GM18498 (cell line): ENCODE results near the gene UBE2E2.
"Not testable (repeated sequence)": the region's sequence is repeated elsewhere in the genome, so short reads cannot be mapped to it uniquely, and the experiment has no call there.

ENCODE experiments used
- ATAC-seq: cut with Tn5 transposase; IDR thresholded peaks from one replicate; pipeline ENCODE4 v1.9.1; 2021; ENCODE audit warnings: mild to moderate bottlenecking, moderate library complexity; ENCODE audit not compliant: unreplicated experiment

UBE2E2 gene

GRCh38 chr3:23202921-23203707, at the start of gene UBE2E2:
UBE2E2 (plus strand) TSS chr3:23203327.
- ATAC-seq, result peak; percentile 74

- no peak for ATAC-seq
These were observed 49.7 kb upstream of the UBE2E2 start for GRCh38 chr3:23153436-23153835.

DNA sequence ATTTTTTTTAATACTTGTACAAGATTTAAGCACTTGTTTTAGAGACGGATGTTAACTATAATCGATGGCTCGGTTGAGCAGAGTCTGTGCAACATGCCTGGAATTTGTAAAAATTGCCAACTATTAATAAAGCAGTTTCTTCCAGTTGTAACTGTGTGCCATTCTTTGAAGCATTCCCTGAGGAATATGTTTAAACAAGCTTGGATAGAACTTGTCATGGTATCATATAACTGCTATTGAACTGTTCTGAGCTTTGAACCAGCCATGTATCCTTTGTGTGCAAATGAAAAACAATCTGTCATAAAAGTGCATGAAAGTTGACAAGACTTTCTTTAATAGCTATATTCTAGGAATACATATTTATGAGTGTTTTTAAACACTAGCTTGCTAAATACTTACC, 45.8 kb upstream of the UBE2E2 start:
- ATAC-seq, result no peak

GRCh38 chr3:23159929-23160328, 43.2 kb upstream of the UBE2E2 start:
- ATAC-seq, result no peak

DNA sequence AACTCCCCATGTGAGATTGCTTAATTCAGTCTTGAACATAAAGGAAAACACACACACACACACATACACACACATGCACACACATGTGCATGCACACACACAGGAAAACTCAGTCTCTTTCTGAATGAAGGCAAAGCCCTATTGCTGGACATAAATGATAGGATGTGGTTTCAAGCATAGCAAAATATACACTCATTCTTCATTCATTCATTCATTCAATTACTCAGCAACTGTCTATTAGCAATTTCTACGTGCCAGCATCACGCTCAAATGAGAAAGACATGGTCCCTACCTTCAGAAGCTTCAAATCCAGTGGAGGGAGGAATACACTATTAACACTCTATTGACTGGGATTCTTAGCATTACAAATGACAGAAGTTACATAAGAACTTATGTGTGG, 41.8 kb upstream of the UBE2E2 start:
- ATAC-seq, result no peak

DNA sequence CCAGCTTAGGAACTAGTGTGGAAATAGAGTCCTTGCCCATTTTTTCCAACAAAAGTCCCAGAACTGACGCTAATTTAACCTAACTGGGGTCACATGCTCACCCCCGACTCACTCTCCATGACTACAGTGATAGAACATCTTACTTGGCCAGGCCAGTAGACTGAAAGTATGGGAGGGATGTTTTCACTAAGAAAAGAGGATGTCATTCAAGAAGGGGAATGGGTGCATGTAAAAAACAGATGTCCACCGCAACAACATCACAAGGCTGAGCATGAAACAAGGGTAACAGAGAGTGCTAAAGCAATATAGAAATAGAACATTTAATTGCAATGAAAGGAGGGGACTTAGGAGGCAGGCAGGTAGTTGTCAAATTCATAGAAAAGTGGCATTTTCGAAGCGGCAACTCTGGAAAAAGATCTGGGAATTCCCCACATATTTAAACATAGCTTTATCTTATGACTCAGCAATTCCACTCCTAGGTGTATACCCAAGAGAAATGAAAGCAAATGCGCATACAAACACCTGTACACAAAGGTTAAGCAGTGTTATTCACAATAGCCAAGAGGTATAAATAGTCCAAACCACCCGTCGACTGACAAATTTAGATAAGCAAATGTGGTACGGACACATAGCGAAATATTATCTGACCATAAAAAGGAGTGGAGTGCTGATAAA, 41.1 kb upstream of the UBE2E2 start:
- ATAC-seq, result peak; percentile 66

DNA sequence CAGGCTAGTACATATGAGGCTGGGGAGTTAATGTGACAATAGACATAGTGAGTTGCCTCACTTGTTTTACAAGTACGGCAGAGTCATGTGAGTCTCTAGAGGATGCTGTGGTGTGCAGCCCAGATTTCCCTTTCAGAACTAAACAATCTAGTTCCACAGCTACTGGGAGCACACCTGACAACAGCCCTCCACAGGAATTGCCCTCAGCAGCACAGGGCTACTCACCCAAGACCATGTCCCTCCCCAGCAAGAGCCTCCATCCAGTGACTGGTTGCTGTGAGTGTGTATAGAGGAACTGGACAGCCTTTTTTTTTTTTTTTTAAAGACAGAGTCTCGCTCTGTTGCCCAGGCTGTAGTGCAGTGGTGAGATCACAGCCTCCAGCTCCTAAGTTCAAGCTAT, 40.2 kb upstream of the UBE2E2 start:
- peak; percentile 51 for ATAC-seq

DNA sequence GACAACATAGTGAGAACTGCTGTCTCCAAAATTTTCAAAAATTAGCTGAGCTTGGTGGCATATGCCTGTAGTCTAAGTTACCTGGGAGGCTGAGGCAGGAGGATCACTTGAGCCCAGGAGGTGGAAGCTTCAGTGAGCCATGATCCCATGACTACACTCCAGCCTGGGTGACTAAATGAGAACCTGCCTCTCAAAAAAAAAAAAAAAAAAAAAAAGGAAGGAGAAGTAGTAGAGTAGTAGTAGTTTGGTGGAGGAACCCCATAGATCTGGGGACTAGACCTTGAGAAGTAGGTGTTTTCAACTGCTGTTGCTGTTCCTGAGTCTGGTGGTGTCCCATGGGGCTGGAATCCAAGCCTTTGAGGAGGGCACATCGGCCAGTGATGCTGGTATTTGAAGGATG, 38.4 kb upstream of the UBE2E2 start:
- no peak for ATAC-seq

DNA sequence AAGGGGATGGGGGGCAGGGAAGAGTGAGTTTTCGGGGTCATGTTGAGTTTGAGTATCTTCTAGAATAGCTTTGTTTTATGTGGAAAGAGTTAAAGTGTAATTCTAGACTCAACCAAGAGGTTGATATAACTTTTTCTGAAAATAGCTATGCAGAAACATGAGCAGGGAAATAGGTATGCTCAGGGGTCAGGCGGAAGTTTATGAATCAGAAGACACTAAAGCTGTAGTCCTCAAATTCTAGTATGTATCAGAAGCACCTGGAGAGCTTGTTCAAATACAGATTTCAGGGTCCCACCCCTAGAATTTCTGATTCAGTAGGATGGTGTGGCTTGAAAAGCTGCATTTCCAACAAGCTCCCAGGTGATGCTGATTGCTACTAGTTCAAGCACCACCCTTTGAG, 37.6 kb upstream of the UBE2E2 start:
- ATAC-seq, result no peak

GRCh38 chr3:23166276-23166675, 36.9 kb upstream of the UBE2E2 start:
- no peak for ATAC-seq

DNA sequence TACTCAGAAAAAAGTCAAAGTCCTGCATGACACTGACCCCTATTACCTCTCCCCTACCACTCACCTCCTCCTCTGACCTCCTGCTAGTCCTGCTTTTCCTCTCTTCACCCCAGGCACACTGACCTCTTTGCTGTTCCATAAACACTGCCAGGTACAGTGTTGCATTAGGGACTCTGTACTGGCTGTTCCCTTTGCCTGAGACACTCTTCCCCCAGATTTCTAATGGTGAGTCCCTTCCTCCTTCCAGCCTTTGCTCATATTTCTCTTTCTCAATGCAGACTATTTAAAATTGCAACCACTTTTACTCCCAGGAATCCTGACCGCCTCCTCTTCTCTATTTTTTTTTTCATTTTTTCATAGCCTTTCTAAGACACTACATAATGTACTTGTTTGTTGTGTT, 36.3 kb upstream of the UBE2E2 start:
- no peak for ATAC-seq

GRCh38 chr3:23169551-23169950, 33.6 kb upstream of the UBE2E2 start:
- ATAC-seq, result no peak

- ATAC-seq, result no peak
These were observed 32.8 kb upstream of the UBE2E2 start for GRCh38 chr3:23170291-23170690.

GRCh38 chr3:23172059-23172458, 31.1 kb upstream of the UBE2E2 start:
- no peak for ATAC-seq

GRCh38 chr3:23174426-23175039, 28.6 kb upstream of the UBE2E2 start:
- no peak for ATAC-seq

DNA sequence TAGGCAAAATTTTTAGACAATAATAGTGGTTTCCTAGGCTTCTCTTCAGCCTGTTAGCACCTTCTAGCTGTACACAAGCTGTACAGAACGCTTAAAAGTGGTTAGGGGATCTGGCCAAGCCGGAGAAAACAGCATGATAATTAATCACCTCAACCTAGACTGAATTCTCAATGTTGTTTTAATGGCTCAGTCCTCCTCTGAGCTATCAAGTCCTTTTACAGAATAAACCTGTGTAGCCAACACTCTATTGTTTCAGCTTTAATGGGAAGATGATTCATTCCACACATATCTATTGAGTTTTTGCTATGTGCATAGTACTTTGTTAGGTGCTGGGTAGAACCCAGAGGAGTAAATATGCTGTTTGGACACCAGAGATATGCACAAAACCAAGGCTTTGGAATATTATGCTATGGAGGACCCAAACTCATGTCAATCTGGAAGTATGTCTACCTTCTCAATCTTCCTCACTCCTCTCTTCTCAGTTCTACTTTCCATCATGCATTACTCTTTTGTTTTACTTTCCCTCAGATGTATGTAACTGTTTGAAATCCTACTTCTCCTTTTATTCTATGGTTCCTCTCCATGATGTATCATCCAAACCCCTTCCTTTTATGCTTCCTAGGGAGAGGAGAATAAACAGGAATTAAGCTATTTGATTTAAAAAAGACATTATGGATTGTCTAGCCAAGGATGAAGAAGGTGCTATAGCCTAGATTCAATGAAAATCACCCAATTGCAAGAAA, 27.6 kb upstream of the UBE2E2 start:
- ATAC-seq, result no peak

GRCh38 chr3:23176839-23177238, 26.3 kb upstream of the UBE2E2 start:
- not testable (repeated sequence) for ATAC-seq

GRCh38 chr3:23182996-23183513, 20.1 kb upstream of the UBE2E2 start:
- ATAC-seq, result no peak

DNA sequence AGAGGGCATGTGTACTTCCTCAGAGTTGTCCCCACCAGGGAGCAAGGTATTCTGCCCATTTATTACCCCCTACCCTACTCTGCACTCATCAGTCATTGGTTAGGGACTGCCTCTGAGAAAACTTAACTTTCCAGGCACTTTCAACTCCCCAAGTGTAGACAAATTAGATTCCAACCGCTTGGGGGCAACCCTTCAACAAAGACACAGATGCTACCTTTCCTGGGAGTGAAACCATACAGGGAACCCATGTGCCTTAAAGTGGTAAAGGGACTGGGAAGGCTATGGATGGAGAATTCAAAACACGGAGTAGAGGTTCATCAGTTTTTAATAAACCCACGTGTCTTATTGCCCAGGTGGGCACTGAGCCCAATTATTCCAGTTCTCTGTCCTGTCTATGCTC, 19.4 kb upstream of the UBE2E2 start:
- ATAC-seq, result no peak

DNA sequence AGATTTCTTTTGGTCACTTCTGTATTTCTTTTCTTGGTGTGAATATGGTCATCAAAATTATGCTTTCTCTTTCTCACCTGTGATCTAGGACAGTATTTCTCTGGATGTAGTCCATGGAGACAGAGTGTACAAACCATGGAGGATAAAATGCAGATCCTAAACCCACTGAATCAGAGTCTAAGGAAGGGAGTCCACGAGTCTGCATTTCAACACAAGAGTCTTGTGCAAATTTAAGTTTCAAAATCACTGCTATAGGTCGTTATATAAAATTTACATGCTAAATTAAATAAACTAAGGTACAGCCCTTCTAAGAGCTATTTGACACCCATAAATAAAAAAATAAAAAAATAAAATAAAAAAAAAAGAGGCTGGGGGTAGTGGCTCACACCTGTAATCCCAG, 17.3 kb upstream of the UBE2E2 start:
- ATAC-seq, result no peak

- ATAC-seq, result no peak
These were observed 13.9 kb upstream of the UBE2E2 start for GRCh38 chr3:23189187-23189586.
